ENCODE data around the gene ZDHHC14.

ZDHHC14 gene

DNA sequence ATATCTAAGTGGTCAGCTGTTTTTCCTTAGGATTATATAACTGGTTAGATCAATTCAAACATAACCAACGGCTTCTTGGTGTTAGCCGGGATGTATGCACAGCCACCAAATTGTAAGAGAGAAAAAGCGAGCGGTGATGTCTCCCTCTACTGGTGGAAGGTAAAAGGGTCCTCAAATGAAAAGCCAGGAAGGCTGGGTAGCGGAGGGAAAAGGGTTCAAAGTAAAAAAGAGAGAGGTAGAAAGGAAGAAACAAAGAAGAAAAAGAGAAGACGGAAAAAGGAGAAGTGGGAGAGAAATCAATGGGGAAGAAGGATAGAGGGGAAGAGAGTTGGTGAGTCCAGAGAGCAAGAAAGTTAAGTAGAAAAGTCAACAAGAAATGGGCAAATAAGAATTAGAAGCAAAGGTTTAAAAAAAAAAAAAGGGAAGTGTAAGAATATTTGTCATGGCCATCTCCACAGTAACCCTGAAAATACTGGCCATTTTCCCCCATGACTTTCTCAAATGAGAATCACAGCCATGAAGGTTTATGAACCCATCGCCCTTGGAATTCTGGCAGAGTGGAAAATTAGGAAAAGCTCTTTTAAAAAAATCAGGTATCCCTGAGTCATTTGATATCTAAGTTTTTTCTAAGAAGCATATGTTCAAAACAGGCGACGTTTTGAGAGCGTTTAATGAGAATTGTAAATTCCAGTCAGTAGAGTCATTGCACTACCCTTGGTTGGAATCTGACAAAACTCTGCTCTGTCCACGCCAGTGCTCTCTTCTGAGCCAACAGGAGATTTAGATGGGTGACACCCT lies 286.4 kb downstream of the ZDHHC14 start:
- Mint-ChIP-seq H3K9me3 (no peaks in the 10 kb centered on the region), H3K27ac (no peak overlapping the region), H3K4me3 (no peak overlapping the region), H3K4me1 (ENCODE audit: low read depth) (peaks cover 14% of the 10 kb centered on the region), H3K36me3 (ENCODE audit: low read depth) (peaks cover 2% of the 10 kb centered on the region), H3K27me3 (ENCODE audit: low read depth) (peaks cover 4% of the 10 kb centered on the region)

GRCh38 chr6:157668009-157668401 lies 287.0 kb downstream of the ZDHHC14 start:
- Mint-ChIP-seq H3K9me3 (no peaks in the 10 kb centered on the region), H3K27ac (no peak overlapping the region), H3K36me3 (ENCODE audit: low read depth) (peaks cover 2% of the 10 kb centered on the region), H3K4me1 (ENCODE audit: low read depth) (peaks cover 14% of the 10 kb centered on the region), H3K27me3 (ENCODE audit: low read depth) (peaks cover 4% of the 10 kb centered on the region), H3K4me3 (no peak overlapping the region)

DNA sequence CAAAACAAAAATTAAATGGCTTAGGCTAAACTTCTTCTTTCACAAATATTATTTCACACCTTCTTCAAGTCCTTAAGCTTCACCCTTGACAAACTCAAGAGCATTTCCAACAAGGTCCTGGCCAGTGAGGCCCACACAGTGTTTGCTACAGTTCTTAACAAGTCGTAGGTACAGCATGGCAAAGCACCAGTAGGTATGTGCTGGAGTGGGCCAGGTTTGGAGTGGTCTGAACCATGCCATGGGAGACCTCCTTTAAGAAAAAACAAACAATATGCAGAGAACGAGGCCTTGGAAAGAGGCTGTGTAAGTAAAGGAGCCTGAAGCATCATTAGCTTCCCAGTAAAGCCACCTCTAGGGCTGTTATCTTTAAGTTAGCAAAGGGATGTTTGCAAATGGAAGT lies 287.7 kb downstream of the ZDHHC14 start:
- Mint-ChIP-seq H3K4me1 (ENCODE audit: low read depth) (peaks cover 14% of the 10 kb centered on the region), H3K9me3 (no peaks in the 10 kb centered on the region), H3K4me3 (no peak overlapping the region), H3K27ac (no peak overlapping the region), H3K36me3 (ENCODE audit: low read depth) (peaks cover 2% of the 10 kb centered on the region), H3K27me3 (ENCODE audit: low read depth) (peaks cover 4% of the 10 kb centered on the region)

- no peak overlapping the region for H3K4me3 Mint-ChIP-seq
- H3K36me3 Mint-ChIP-seq (ENCODE audit: low read depth) = peaks cover 2% of the 10 kb centered on the region
- H3K27ac Mint-ChIP-seq = no peak overlapping the region
- H3K9me3 Mint-ChIP-seq = no peaks in the 10 kb centered on the region
- peaks cover 4% of the 10 kb centered on the region for H3K27me3 Mint-ChIP-seq (ENCODE audit: low read depth)
- H3K4me1 Mint-ChIP-seq (ENCODE audit: low read depth) = peaks cover 14% of the 10 kb centered on the region
These were observed 288.3 kb downstream of the ZDHHC14 start for GRCh38 chr6:157669323-157669722.

DNA sequence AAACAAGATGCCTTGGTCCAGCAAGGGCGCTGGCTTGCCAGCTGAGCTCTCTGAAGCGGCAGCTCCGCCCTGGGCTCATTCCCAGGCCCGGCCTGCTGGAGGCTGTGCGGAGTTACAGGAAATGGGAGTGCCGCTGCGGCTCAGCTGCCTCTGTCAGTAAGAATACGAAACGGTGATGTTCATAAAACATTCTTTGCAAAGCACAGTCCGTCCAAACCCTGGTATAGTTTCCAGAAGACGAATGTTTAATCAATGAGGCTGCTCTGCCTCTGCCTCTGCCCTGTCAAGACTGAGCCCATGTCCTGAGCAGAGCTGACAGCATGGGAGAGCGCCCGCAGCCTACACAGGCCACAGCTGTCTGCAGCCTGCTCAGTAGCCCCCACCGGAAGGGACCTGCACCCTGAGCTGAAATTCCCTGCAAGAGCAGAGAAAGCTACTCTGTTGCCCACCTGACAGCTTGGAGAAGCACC lies 288.8 kb downstream of the ZDHHC14 start:
- Mint-ChIP-seq H3K9me3 (no peaks in the 10 kb centered on the region), H3K27me3 (ENCODE audit: low read depth) (peaks cover 4% of the 10 kb centered on the region), H3K4me3 (no peak overlapping the region), H3K4me1 (ENCODE audit: low read depth) (peaks cover 14% of the 10 kb centered on the region), H3K36me3 (ENCODE audit: low read depth) (peaks cover 2% of the 10 kb centered on the region), H3K27ac (no peak overlapping the region)

- H3K9me3 Mint-ChIP-seq = no peaks in the 10 kb centered on the region
- no peak overlapping the region for H3K27ac Mint-ChIP-seq
- peaks cover 4% of the 10 kb centered on the region for H3K27me3 Mint-ChIP-seq (ENCODE audit: low read depth)
- no peak overlapping the region for H3K4me3 Mint-ChIP-seq
- peaks cover 2% of the 10 kb centered on the region for H3K36me3 Mint-ChIP-seq (ENCODE audit: low read depth)
- H3K4me1 Mint-ChIP-seq (ENCODE audit: low read depth) = peaks cover 14% of the 10 kb centered on the region
These were observed 289.6 kb downstream of the ZDHHC14 start for GRCh38 chr6:157670466-157671186.

GRCh38 chr6:157672726-157673412 lies 291.9 kb downstream of the ZDHHC14 start:
- Mint-ChIP-seq H3K27ac (no peak overlapping the region), H3K9me3 (no peaks in the 10 kb centered on the region), H3K36me3 (ENCODE audit: low read depth) (no peaks in the 10 kb centered on the region), H3K4me3 (no peak overlapping the region), H3K4me1 (ENCODE audit: low read depth) (peaks cover 10% of the 10 kb centered on the region), H3K27me3 (ENCODE audit: low read depth) (no peaks in the 10 kb centered on the region)

- no peaks in the 10 kb centered on the region for H3K9me3 Mint-ChIP-seq
- no peaks in the 10 kb centered on the region for H3K36me3 Mint-ChIP-seq (ENCODE audit: low read depth)
- H3K4me3 Mint-ChIP-seq = no peak overlapping the region
- H3K27ac Mint-ChIP-seq = no peak overlapping the region
- H3K4me1 Mint-ChIP-seq (ENCODE audit: low read depth) = peaks cover 10% of the 10 kb centered on the region
- no peaks in the 10 kb centered on the region for H3K27me3 Mint-ChIP-seq (ENCODE audit: low read depth)
These were observed 292.6 kb downstream of the ZDHHC14 start for GRCh38 chr6:157673596-157673995.

GRCh38 chr6:157674061-157674460 lies 293.1 kb downstream of the ZDHHC14 start:
- H3K4me1 Mint-ChIP-seq (ENCODE audit: low read depth) = peaks cover 10% of the 10 kb centered on the region
- H3K36me3 Mint-ChIP-seq (ENCODE audit: low read depth) = no peaks in the 10 kb centered on the region
- no peak overlapping the region for H3K27ac Mint-ChIP-seq
- no peaks in the 10 kb centered on the region for H3K9me3 Mint-ChIP-seq
- H3K4me3 Mint-ChIP-seq = no peak overlapping the region
- H3K27me3 Mint-ChIP-seq (ENCODE audit: low read depth) = no peaks in the 10 kb centered on the region

DNA sequence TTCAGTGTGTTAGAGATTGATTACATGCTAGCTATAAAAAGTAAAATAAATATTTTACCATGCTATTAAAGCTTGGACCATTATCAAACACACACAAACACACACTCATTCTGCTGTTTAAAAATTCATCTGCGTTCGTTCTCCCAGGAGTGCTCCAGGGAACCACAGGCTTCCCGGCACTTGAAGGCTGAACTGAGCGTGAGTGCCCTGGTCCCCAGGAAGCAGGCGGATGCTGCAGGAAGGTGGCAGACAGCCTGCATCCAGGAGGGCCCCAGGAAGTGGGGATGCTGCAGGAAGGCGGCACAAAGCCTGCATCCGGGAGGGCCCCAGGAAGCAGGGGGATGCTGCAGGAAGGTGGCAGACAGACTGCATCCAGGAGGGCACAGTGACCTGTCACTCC lies 294.8 kb downstream of the ZDHHC14 start:
- H3K4me3 Mint-ChIP-seq = no peak overlapping the region
- H3K4me1 Mint-ChIP-seq (ENCODE audit: low read depth) = no peaks in the 10 kb centered on the region
- H3K27me3 Mint-ChIP-seq (ENCODE audit: low read depth) = no peaks in the 10 kb centered on the region
- no peaks in the 10 kb centered on the region for H3K9me3 Mint-ChIP-seq
- H3K36me3 Mint-ChIP-seq (ENCODE audit: low read depth) = no peaks in the 10 kb centered on the region
- no peak overlapping the region for H3K27ac Mint-ChIP-seq

GRCh38 chr6:157676241-157676640 lies 295.3 kb downstream of the ZDHHC14 start:
- Mint-ChIP-seq H3K4me1 (ENCODE audit: low read depth) (no peaks in the 10 kb centered on the region), H3K9me3 (no peaks in the 10 kb centered on the region), H3K4me3 (no peak overlapping the region), H3K27me3 (ENCODE audit: low read depth) (no peaks in the 10 kb centered on the region), H3K27ac (no peak overlapping the region), H3K36me3 (ENCODE audit: low read depth) (no peaks in the 10 kb centered on the region)

DNA sequence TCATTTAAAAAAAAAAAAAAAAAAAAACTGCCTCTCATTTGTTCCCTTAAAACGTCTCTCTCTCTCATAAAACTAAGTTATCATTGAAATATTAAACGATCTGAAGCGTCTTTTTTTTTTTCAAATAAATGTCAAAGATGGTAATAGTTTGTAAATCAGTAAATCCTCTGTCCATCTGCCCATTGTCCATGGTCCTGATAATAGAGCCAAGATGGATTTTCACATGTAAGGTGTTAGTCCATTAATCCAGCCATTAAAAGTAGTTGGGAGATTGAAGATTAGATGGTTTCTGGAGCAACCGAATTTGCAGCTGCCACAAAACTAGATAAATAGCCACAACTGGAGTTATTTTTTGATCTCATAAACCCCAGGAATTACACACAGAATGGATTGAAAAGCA lies 296.2 kb downstream of the ZDHHC14 start:
- no peaks in the 10 kb centered on the region for H3K36me3 Mint-ChIP-seq (ENCODE audit: low read depth)
- H3K4me1 Mint-ChIP-seq (ENCODE audit: low read depth) = no peaks in the 10 kb centered on the region
- H3K27ac Mint-ChIP-seq = no peak overlapping the region
- no peak overlapping the region for H3K4me3 Mint-ChIP-seq
- H3K27me3 Mint-ChIP-seq (ENCODE audit: low read depth) = no peaks in the 10 kb centered on the region
- H3K9me3 Mint-ChIP-seq = no peaks in the 10 kb centered on the region

GRCh38 chr6:157679605-157680580 lies 298.9 kb downstream of the ZDHHC14 start:
- no peaks in the 10 kb centered on the region for H3K4me1 Mint-ChIP-seq (ENCODE audit: low read depth)
- H3K9me3 Mint-ChIP-seq = no peaks in the 10 kb centered on the region
- no peaks in the 10 kb centered on the region for H3K27me3 Mint-ChIP-seq (ENCODE audit: low read depth)
- H3K27ac Mint-ChIP-seq = no peak overlapping the region
- H3K4me3 Mint-ChIP-seq = no peak overlapping the region
- no peaks in the 10 kb centered on the region for H3K36me3 Mint-ChIP-seq (ENCODE audit: low read depth)
